HuH-7 (cell line): ENCODE results near the gene CDK6.

Source experiments
- DNase-seq: peaks from one replicate; pipeline ENCODE4 v3.0.0; 2011; ENCODE audit warnings: low spot score

CDK6 gene

GRCh38 chr7:92680442-92680841, 155.9 kb downstream of the CDK6 start:
- no peak for DNase-seq

GRCh38 chr7:92678291-92678920, 158.0 kb downstream of the CDK6 start:
- no peak for DNase-seq

GRCh38 chr7:92674379-92674778, 162.0 kb downstream of the CDK6 start:
- no peak for DNase-seq

- DNase-seq = no peak
Observed at GRCh38 chr7:92671505-92672169, 164.7 kb downstream of the CDK6 start.

- no peak for DNase-seq
Observed at GRCh38 chr7:92670204-92670851, 166.0 kb downstream of the CDK6 start.

GRCh38 chr7:92669616-92670165, 166.7 kb downstream of the CDK6 start:
- no peak for DNase-seq

GRCh38 chr7:92668564-92668963, 167.8 kb downstream of the CDK6 start:
- no peak for DNase-seq

GRCh38 chr7:92667816-92668535, 168.4 kb downstream of the CDK6 start:
- no peak for DNase-seq

GRCh38 chr7:92665926-92666325, 170.4 kb downstream of the CDK6 start:
- no peak for DNase-seq

GRCh38 chr7:92661651-92662050, 174.7 kb downstream of the CDK6 start:
- no peak for DNase-seq

GRCh38 chr7:92658671-92659070, 177.7 kb downstream of the CDK6 start:
- DNase-seq = no peak

GRCh38 chr7:92657391-92657790, 179.0 kb downstream of the CDK6 start:
- no peak for DNase-seq

- no peak for DNase-seq
Observed at GRCh38 chr7:92656121-92656520, 180.3 kb downstream of the CDK6 start.

GRCh38 chr7:92655346-92655884, 181.0 kb downstream of the CDK6 start:
- DNase-seq = no peak

- DNase-seq = no peak
Observed at GRCh38 chr7:92653136-92653535, 183.2 kb downstream of the CDK6 start.

GRCh38 chr7:92652536-92652935, 183.8 kb downstream of the CDK6 start:
- DNase-seq = no peak

- DNase-seq = no peak
Observed at GRCh38 chr7:92650391-92650790, 186.0 kb downstream of the CDK6 start.

- no peak for DNase-seq
Observed at GRCh38 chr7:92648067-92648466, 188.3 kb downstream of the CDK6 start.

- DNase-seq = no peak
Observed at GRCh38 chr7:92647652-92648051, 188.7 kb downstream of the CDK6 start.

- DNase-seq = no peak
Observed at GRCh38 chr7:92647011-92647625, 189.3 kb downstream of the CDK6 start.

GRCh38 chr7:92645114-92646061, 191.0 kb downstream of the CDK6 start:
- DNase-seq = no peak
